Neural cell (in vitro differentiated cells): ENCODE data around the gene DCC.

Experiments
- CTCF ChIP-seq: fragments of 450-650 bp; IDR thresholded peaks from 2 replicates; pipeline ENCODE4 v1.5.1; 2014; ENCODE audit warnings: antibody characterized with exemption, mild to moderate bottlenecking, moderate library complexity; ENCODE audit not compliant: poor library complexity, severe bottlenecking
- EP300 ChIP-seq: fragments of 450-650 bp; conservative IDR thresholded peaks from 2 replicates; pipeline ENCODE4 v1.6.1; 2014; ENCODE audit warnings: antibody characterized with exemption, mild to moderate bottlenecking, moderate library complexity; ENCODE audit not compliant: poor library complexity, severe bottlenecking
- MXI1 ChIP-seq: fragments of 450-650 bp; conservative IDR thresholded peaks from 2 replicates; pipeline ENCODE4 v1.6.1; 2014; ENCODE audit warnings: antibody characterized with exemption, mild to moderate bottlenecking; ENCODE audit not compliant: poor library complexity, severe bottlenecking
- POLR2AphosphoS5 ChIP-seq: IDR thresholded peaks from 2 replicates; pipeline ENCODE4 v1.6.1; 2012
- RAD21 ChIP-seq: fragments of 450-650 bp; conservative IDR thresholded peaks from 2 replicates; pipeline ENCODE4 v1.6.1; 2014; ENCODE audit warnings: antibody characterized with exemption, mild to moderate bottlenecking, moderate library complexity
- TF ChIP-seq, protein P1 (sequence below): IDR thresholded peaks from 2 replicates; pipeline ENCODE4 v1.6.1; 2012; ENCODE audit warnings: borderline replicate concordance

- no peak for TF ChIP-seq CTCF
- no peak for TF ChIP-seq EP300
- TF ChIP-seq, protein P1, sequence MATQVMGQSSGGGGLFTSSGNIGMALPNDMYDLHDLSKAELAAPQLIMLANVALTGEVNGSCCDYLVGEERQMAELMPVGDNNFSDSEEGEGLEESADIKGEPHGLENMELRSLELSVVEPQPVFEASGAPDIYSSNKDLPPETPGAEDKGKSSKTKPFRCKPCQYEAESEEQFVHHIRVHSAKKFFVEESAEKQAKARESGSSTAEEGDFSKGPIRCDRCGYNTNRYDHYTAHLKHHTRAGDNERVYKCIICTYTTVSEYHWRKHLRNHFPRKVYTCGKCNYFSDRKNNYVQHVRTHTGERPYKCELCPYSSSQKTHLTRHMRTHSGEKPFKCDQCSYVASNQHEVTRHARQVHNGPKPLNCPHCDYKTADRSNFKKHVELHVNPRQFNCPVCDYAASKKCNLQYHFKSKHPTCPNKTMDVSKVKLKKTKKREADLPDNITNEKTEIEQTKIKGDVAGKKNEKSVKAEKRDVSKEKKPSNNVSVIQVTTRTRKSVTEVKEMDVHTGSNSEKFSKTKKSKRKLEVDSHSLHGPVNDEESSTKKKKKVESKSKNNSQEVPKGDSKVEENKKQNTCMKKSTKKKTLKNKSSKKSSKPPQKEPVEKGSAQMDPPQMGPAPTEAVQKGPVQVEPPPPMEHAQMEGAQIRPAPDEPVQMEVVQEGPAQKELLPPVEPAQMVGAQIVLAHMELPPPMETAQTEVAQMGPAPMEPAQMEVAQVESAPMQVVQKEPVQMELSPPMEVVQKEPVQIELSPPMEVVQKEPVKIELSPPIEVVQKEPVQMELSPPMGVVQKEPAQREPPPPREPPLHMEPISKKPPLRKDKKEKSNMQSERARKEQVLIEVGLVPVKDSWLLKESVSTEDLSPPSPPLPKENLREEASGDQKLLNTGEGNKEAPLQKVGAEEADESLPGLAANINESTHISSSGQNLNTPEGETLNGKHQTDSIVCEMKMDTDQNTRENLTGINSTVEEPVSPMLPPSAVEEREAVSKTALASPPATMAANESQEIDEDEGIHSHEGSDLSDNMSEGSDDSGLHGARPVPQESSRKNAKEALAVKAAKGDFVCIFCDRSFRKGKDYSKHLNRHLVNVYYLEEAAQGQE: no peak
- no peak for TF ChIP-seq MXI1
- no peak for TF ChIP-seq RAD21
- TF ChIP-seq POLR2AphosphoS5: no peak
These were observed 5.7 kb upstream of the DCC start for GRCh38 chr18:52334307-52334706.
